Measurements from ENCODE around the gene CRYBA1.
A peak's percentile ranks its signal among the peaks of the same experiment; 100 is the strongest.
"Not testable (repeated sequence)": the region's sequence is repeated elsewhere in the genome, so short reads cannot be mapped to it uniquely, and the experiment has no call there.

Gene CRYBA1

DNA sequence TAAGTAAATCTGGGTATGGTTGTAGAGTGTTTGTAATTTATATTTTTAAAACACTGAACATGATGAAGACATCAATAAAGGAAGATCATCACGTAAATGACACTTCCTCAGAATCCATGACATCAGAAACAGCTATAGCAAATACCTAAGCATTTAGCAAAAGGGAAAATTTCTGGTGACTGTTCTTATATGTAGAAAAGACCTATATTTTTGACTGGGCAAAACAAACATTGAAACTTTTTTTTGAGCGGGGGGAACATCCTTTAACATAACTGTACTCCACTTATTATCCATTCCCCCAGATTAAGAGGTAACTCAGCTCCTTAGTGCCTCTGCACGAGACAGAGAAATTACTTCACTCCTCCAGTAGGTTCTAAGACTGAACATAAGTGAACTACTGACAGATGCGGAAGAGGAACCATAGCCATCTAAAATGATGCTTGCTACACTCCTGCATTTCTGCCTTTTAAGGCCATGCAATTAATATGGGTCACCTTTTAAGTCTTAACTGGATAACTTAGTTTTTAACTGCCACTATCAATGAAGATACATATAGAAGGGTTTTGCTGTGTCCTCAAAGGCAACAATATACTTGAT lies 9.4 kb downstream of the CRYBA1 start:
- Histone ChIP-seq H3K36me3 (ENCODE audit: control insufficient read depth, insufficient read depth, low read length) (peaks cover 4% of the 10 kb centered on the region), H3K4me1 (ENCODE audit: control insufficient read depth, insufficient read depth, low read length) (no peaks in the 10 kb centered on the region), H3K4me3 (ENCODE audit: low read depth, low read length) (no peak overlapping the region), H3K27me3 (ENCODE audit: control insufficient read depth, insufficient read depth, low read length) (no peaks in the 10 kb centered on the region), H3K9ac (ENCODE audit: low read depth, low read length) (no peak overlapping the region), H3K9me3 (ENCODE audit: control insufficient read depth, insufficient read depth, low read length) (no peaks in the 10 kb centered on the region)

DNA sequence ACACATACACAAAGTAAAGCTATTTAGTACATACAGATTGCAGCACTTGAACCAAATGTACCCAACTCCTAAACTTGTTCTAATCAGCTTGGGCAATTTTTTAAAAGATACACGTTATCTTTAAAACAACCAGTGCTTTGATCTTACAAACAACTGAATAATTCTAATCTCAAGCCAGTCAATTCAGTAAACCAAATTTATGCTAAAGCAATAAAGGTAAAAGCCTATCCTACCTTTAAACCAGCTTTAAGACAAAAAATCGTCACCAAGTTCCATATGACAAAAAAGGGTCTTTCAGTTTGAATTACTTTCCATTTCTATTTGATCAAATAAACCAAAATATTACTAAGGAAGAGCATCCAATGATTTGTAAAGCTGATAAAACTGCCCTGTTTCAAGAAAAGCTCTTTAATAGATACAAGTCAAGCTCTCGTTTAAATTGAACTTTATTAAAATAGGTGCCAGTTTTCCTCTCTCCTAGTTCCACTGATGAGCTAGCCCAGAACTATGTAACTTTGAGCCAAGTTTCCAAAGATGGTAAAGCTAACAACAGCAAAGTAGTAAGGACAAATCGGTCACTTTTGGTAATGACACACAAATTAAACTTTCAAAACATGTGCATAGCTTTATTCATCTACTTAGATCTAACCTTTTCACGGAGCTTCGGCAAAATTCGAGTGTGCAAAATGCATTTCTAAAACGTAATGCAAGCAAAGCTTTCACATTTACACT lies 10.2 kb downstream of the CRYBA1 start:
- Histone ChIP-seq H3K4me1 (ENCODE audit: control insufficient read depth, insufficient read depth, low read length) (no peaks in the 10 kb centered on the region), H3K36me3 (ENCODE audit: control insufficient read depth, insufficient read depth, low read length) (peaks cover 7% of the 10 kb centered on the region), H3K4me3 (ENCODE audit: low read depth, low read length) (no peak overlapping the region), H3K27me3 (ENCODE audit: control insufficient read depth, insufficient read depth, low read length) (no peaks in the 10 kb centered on the region), H3K9me3 (ENCODE audit: control insufficient read depth, insufficient read depth, low read length) (no peaks in the 10 kb centered on the region), H3K9ac (ENCODE audit: low read depth, low read length) (no peak overlapping the region)

DNA sequence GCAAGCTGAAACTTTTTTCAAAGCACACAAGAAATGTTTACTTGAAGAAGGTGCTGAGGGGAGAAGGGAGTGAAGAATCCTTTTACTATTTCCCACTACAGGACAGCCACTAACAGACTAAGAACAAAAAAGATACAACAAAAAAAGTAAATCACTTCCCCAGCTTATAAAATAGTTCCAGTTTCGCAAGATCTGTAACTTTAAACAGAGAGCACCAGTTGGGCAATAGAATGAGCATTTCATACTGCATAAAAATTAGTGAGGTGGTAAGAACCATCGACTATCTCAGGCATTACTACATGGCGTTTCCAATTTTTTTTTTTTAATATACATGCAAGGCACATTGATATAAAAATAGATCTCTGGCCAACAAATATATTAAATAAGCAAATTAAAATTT lies 11.1 kb downstream of the CRYBA1 start:
- Histone ChIP-seq H3K9ac (ENCODE audit: low read depth, low read length) (no peak overlapping the region), H3K4me3 (ENCODE audit: low read depth, low read length) (no peak overlapping the region), H3K9me3 (ENCODE audit: control insufficient read depth, insufficient read depth, low read length) (no peaks in the 10 kb centered on the region), H3K27me3 (ENCODE audit: control insufficient read depth, insufficient read depth, low read length) (no peaks in the 10 kb centered on the region), H3K36me3 (ENCODE audit: control insufficient read depth, insufficient read depth, low read length) (peaks cover 7% of the 10 kb centered on the region), H3K4me1 (ENCODE audit: control insufficient read depth, insufficient read depth, low read length) (no peaks in the 10 kb centered on the region)

DNA sequence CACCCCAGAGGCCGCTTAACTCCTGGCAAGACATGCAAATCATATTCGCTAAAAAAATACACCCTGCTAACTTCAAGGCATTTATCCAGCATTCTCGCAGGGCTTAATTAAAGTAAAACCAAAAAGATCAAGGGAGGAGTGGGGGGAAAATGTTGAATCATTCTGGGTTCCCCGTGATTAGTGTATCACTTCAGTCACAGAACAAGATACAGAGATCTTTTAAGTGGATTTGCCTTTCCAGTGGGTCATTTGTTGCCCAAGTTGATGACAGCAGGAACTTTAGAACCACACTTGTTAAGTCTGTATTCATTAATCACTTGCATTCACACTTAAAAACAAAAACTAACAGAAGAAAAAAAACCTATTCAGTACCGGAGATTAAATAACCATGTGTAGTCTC lies 17.3 kb downstream of the CRYBA1 start:
- no peaks in the 10 kb centered on the region for H3K9me3 ChIP-seq (ENCODE audit: control insufficient read depth, insufficient read depth, low read length)
- no peaks in the 10 kb centered on the region for H3K27me3 ChIP-seq (ENCODE audit: control insufficient read depth, insufficient read depth, low read length)
- H3K4me1 ChIP-seq (ENCODE audit: control insufficient read depth, insufficient read depth, low read length) = no peaks in the 10 kb centered on the region

DNA sequence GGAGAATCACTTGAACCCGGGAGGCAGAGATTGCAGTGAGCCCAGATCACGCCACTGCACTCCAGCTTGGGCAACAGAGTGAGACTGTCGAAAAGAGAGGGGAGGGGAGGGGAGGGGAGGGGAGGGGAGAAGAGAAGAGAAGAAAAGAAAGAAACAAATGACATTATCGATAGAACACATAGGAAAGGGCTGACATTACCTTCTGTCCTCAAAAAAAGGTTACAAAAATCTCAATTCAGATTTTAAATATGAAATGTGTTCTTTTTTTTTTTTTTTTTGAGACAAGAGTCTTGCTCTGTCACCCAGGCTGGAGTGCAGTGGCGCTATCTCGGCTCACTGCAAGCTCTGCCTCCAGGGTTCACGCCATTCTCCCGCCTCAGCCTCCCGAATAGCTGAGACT lies 25.3 kb downstream of the CRYBA1 start:
- H3K9me3 ChIP-seq (ENCODE audit: control insufficient read depth, insufficient read depth, low read length); H3K9ac ChIP-seq (ENCODE audit: low read depth, low read length); H3K4me3 ChIP-seq (ENCODE audit: low read depth, low read length); H3K36me3 ChIP-seq (ENCODE audit: control insufficient read depth, insufficient read depth, low read length); H3K27me3 ChIP-seq (ENCODE audit: control insufficient read depth, insufficient read depth, low read length); H3K4me1 ChIP-seq (ENCODE audit: control insufficient read depth, insufficient read depth, low read length): not testable (repeated sequence)

More for the DNA sequence above, 17.3 kb downstream of the CRYBA1 start:
- H3K9ac ChIP-seq (ENCODE audit: low read depth, low read length) = no peak overlapping the region
- H3K4me3 ChIP-seq (ENCODE audit: low read depth, low read length) = no peak overlapping the region
- peaks cover 10% of the 10 kb centered on the region for H3K36me3 ChIP-seq (ENCODE audit: control insufficient read depth, insufficient read depth, low read length)

DNA sequence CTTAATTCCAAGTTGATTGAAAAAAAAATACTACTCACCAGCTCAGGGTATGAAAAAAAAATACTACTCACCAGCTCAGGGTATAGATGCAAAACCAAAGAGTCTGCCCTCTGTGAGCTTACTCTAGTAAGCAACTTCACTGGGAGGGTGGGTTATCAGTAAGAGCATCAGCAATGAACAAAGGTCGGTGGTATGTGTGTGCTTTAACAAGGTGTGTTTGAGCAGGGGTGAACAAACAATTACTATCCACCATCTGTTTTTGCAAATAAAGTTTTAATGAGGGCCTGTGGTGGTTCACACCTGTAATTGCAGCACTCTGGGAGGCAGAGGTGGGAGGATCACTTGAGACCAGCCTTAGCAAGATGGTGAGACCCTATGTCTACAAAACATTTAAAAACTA lies 27.3 kb downstream of the CRYBA1 start:
- H3K9ac ChIP-seq (ENCODE audit: low read depth, low read length) = no peak overlapping the region
- H3K36me3 ChIP-seq (ENCODE audit: control insufficient read depth, insufficient read depth, low read length) = peaks cover 6% of the 10 kb centered on the region
- H3K27me3 ChIP-seq (ENCODE audit: control insufficient read depth, insufficient read depth, low read length) = no peaks in the 10 kb centered on the region
- H3K9me3 ChIP-seq (ENCODE audit: control insufficient read depth, insufficient read depth, low read length) = no peaks in the 10 kb centered on the region
- H3K4me1 ChIP-seq (ENCODE audit: control insufficient read depth, insufficient read depth, low read length) = peaks cover 3% of the 10 kb centered on the region
- no peak overlapping the region for H3K4me3 ChIP-seq (ENCODE audit: low read depth, low read length)

DNA sequence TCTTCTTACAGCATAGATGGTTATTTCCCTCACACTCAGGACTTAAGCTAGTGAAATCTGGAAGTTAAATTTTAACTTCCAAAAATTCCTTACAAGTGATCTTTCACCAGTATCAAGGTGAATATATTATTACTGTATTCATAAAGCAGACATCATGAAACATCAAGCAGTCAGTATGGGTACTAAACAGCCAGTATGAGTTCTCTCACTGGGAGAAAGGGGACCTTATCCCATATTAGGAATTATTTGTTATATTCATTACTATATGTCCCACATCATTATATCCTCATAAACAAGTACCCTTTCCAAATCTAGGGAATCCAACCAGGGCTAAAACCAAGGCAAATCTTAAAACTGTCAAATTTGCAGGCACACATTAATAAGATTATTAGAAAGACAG lies 32.0 kb downstream of the CRYBA1 start:
- H3K9ac ChIP-seq (ENCODE audit: low read depth, low read length) = no peak overlapping the region
- peaks cover 5% of the 10 kb centered on the region for H3K4me1 ChIP-seq (ENCODE audit: control insufficient read depth, insufficient read depth, low read length)
- peaks cover 17% of the 10 kb centered on the region for H3K36me3 ChIP-seq (ENCODE audit: control insufficient read depth, insufficient read depth, low read length)
- no peaks in the 10 kb centered on the region for H3K27me3 ChIP-seq (ENCODE audit: control insufficient read depth, insufficient read depth, low read length)
- H3K4me3 ChIP-seq (ENCODE audit: low read depth, low read length) = no peak overlapping the region
- H3K9me3 ChIP-seq (ENCODE audit: control insufficient read depth, insufficient read depth, low read length) = no peaks in the 10 kb centered on the region

DNA sequence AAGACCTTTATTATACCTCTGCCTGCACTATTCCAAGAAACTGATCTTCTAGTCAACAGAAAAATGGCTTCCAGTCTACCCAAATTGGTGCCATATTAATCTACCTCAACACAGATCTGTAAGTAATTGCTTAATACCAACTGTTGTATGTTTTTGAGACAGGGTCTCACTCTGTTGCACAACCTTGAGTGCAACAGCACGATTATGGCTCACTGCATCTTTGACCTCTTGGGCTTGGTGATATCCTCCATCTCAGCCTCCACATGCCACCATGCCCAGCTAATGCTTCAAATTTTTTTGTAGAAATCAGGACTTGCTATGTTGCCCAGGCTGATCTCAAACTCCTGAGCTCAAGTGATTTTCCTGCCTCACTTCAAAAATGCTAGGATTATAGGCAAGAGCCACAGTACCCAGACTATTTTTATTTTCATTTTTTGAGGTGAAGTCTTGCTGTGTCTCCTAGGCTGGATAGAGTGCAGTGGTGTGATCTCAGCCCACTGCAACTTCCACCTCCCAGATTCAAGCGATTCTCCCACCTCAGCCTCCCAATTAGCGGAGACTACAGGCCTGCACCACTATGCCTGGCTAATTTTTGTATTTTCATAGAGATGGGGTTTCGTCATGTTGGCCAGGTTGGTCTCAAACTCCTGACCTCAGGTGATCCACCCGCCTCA lies 32.9 kb downstream of the CRYBA1 start:
- H3K4me1 ChIP-seq (ENCODE audit: control insufficient read depth, insufficient read depth, low read length) = peaks cover 5% of the 10 kb centered on the region
- no peak overlapping the region for H3K4me3 ChIP-seq (ENCODE audit: low read depth, low read length)
- H3K36me3 ChIP-seq (ENCODE audit: control insufficient read depth, insufficient read depth, low read length) = peaks cover 17% of the 10 kb centered on the region
- H3K9me3 ChIP-seq (ENCODE audit: control insufficient read depth, insufficient read depth, low read length) = no peaks in the 10 kb centered on the region
- no peaks in the 10 kb centered on the region for H3K27me3 ChIP-seq (ENCODE audit: control insufficient read depth, insufficient read depth, low read length)
- H3K9ac ChIP-seq (ENCODE audit: low read depth, low read length) = no peak overlapping the region

DNA sequence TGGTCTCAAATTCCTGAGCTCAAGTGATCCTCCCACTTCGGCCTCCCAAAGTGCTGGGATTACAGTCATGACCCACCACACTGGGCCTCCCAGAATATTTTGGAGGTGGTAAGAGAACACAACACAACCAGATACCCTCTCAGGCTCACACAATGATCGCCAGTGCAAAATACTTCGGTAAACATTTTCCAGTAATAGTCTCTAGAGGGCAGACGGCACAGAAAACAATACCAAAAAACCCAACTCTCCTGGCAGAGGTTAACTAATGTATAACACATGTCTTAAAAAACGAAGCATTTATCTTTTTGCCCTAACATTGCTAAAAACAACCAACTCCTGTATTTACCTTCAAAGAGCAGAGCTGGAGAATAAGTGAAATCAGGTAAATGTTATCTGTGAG lies 36.8 kb downstream of the CRYBA1 start:
- H3K9ac ChIP-seq (ENCODE audit: low read depth, low read length) = no peak overlapping the region
- H3K36me3 ChIP-seq (ENCODE audit: control insufficient read depth, insufficient read depth, low read length) = peaks cover 39% of the 10 kb centered on the region
- H3K27me3 ChIP-seq (ENCODE audit: control insufficient read depth, insufficient read depth, low read length) = no peaks in the 10 kb centered on the region
- H3K4me3 ChIP-seq (ENCODE audit: low read depth, low read length) = no peak overlapping the region
- peaks cover 13% of the 10 kb centered on the region for H3K4me1 ChIP-seq (ENCODE audit: control insufficient read depth, insufficient read depth, low read length)
- no peaks in the 10 kb centered on the region for H3K9me3 ChIP-seq (ENCODE audit: control insufficient read depth, insufficient read depth, low read length)

DNA sequence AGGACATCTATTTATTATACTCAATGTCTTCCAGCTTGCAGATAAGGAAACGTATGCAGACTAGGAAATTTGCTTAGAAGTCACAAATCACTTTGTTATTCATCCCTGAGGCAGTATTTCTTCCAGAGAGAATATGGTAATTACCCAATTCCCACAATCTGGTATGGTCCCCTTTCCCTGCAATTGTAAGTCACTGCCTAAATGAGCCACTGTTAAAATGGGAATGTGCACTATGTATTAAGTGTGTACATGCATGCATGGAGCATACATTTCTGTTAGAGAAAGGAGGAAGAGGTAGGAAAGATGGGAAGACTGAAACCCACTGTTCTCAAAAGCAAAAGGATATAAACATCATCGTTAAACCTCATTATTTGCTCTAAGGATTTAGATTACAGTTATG lies 37.3 kb downstream of the CRYBA1 start:
- no peak overlapping the region for H3K9ac ChIP-seq (ENCODE audit: low read depth, low read length)
- peaks cover 39% of the 10 kb centered on the region for H3K36me3 ChIP-seq (ENCODE audit: control insufficient read depth, insufficient read depth, low read length)
- H3K4me3 ChIP-seq (ENCODE audit: low read depth, low read length) = no peak overlapping the region
- no peaks in the 10 kb centered on the region for H3K9me3 ChIP-seq (ENCODE audit: control insufficient read depth, insufficient read depth, low read length)
- H3K4me1 ChIP-seq (ENCODE audit: control insufficient read depth, insufficient read depth, low read length) = peaks cover 9% of the 10 kb centered on the region
- H3K27me3 ChIP-seq (ENCODE audit: control insufficient read depth, insufficient read depth, low read length) = no peaks in the 10 kb centered on the region

DNA sequence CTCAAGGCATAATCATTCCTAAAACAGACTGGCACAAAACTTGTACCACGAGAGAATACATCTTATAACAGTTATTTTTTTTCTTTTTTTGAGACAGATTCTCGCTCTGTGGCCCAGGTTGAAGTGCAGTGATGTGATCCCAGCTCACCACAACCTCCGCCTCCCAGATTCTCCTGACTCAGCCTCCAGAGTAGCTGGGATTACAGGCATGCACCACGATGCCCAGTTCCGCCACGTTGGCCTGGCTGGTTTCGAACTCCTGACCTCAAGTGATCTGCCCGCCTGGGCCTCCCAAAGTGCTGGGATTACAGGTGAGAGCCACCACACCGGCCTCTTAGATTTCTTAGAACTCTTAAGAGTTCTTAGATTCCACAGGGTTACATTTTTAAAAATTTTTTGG lies 43.2 kb downstream of the CRYBA1 start:
- peaks cover 25% of the 10 kb centered on the region for H3K36me3 ChIP-seq (ENCODE audit: control insufficient read depth, insufficient read depth, low read length)
- H3K4me3 ChIP-seq (ENCODE audit: low read depth, low read length) = no peak overlapping the region
- H3K27me3 ChIP-seq (ENCODE audit: control insufficient read depth, insufficient read depth, low read length) = no peaks in the 10 kb centered on the region
- H3K9ac ChIP-seq (ENCODE audit: low read depth, low read length) = no peak overlapping the region
- H3K9me3 ChIP-seq (ENCODE audit: control insufficient read depth, insufficient read depth, low read length) = no peaks in the 10 kb centered on the region
- peaks cover 5% of the 10 kb centered on the region for H3K4me1 ChIP-seq (ENCODE audit: control insufficient read depth, insufficient read depth, low read length)

DNA sequence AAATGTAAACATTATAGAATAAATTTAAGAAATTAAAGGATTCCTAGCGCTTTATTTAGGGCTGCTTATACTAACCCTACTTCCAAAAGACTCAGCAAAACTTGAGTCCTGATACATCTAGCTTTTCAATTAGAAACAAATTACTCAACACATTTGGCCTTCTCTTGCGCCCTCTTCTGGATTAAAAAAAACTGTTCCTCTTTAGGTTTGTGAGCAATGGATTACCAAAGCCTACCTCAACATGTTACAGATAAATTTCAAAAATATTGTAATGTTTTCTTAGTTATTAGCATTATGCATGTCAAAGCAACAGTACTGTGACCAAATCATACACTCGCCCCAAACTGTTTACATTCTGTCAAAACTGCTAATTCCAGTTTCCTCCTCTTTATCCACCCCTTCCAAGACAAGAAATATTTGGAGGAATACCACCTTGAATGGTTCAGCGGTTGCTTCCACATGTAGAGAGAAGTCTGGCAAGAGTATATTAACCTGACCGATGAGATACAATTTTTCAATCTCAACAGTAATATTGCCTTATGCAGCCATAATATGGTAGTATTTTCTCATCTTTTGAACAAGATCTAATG lies 44.6 kb downstream of the CRYBA1 start:
- Histone ChIP-seq H3K36me3 (ENCODE audit: control insufficient read depth, insufficient read depth, low read length) (peaks cover 15% of the 10 kb centered on the region), H3K4me3 (ENCODE audit: low read depth, low read length) (peak overlapping the region; percentile 90), H3K27me3 (ENCODE audit: control insufficient read depth, insufficient read depth, low read length) (no peaks in the 10 kb centered on the region), H3K9ac (ENCODE audit: low read depth, low read length) (peak overlapping the region; percentile 85), H3K4me1 (ENCODE audit: control insufficient read depth, insufficient read depth, low read length) (peaks cover 2% of the 10 kb centered on the region), H3K9me3 (ENCODE audit: control insufficient read depth, insufficient read depth, low read length) (no peaks in the 10 kb centered on the region)

Data from iPS-15b (cell line).